Peyer's patch (tissue), 4 donors: ENCODE measurements around the gene JAML. TPM values are rescaled to one million over a fixed set of nuclear protein-coding genes. Genes with fewer than 3 reads are reported as not detected.
A peak's percentile ranks its signal among the peaks of the same experiment; 100 is the strongest.

Experiments used
- DNase-seq, 3 donors: peaks; one replicate each; pipeline ENCODE4 v3.0.0-alpha.2; 2017 to 2019
- H3K27ac ChIP-seq, 4 donors: fragments of 200-600 bp; sonication (generic); one replicate each; pipeline ENCODE4 v1.5.1; 2016 to 2019
- H3K27me3 ChIP-seq, 2 donors: fragments of 200-600 bp; sonication (generic); one replicate each; pipeline ENCODE4 v1.5.1; 2019
- H3K36me3 ChIP-seq, 3 donors: fragments of 200-600 bp; sonication (generic); one replicate each; pipeline ENCODE4 v1.5.1; 2016 to 2019
- H3K4me1 ChIP-seq, 4 donors: fragments of 200-600 bp; sonication (generic); one replicate each; pipeline ENCODE4 v1.5.1; 2016 to 2019
- H3K4me3 ChIP-seq, 4 donors: fragments of 200-600 bp; sonication (generic); 1 replicate in 3 of 4; 2 replicates in 1 of 4; pipeline ENCODE4 v1.5.1; 2016 to 2019; ENCODE audit warnings: mild to moderate bottlenecking in 1 of 4
- H3K9me3 ChIP-seq, 4 donors: fragments of 200-600 bp; sonication (generic); one replicate each; pipeline ENCODE4 v1.5.1; 2016 to 2019; ENCODE audit warnings: mild to moderate bottlenecking in 1 of 4
- POLR2A ChIP-seq, 2 donors: fragments of 450-650 bp; IDR thresholded peaks; one replicate each; pipeline ENCODE4 v1.5.1; 2017; ENCODE audit warnings: antibody characterized with exemption in 2 of 2, mild to moderate bottlenecking in 2 of 2, moderate library complexity in 2 of 2
- total RNA-seq, 4 donors: library from RNA; depleted of rRNA; stranded (reverse); fragments of >200 nt; gene quantifications; one replicate each; pipeline ENCODE4 v1.1.0, GENCODE V29; 2016
- TF ChIP-seq, protein P1 (sequence below), 6 experiments: fragments of 450-650 bp in 4 of 6; fragments of 200-600 bp in 2 of 6; sonication (generic) in 1 of 6; IDR thresholded peaks; one replicate each; pipeline ENCODE4 v1.5.1; 2017 to 2019; ENCODE audit warnings: antibody characterized with exemption in 6 of 6, mild to moderate bottlenecking in 3 of 6, moderate library complexity in 1 of 6

Gene JAML
- total RNA-seq, 4 donors from 2014 or later = 7.5 to 83.3 (median 14.4) TPM

DNA sequence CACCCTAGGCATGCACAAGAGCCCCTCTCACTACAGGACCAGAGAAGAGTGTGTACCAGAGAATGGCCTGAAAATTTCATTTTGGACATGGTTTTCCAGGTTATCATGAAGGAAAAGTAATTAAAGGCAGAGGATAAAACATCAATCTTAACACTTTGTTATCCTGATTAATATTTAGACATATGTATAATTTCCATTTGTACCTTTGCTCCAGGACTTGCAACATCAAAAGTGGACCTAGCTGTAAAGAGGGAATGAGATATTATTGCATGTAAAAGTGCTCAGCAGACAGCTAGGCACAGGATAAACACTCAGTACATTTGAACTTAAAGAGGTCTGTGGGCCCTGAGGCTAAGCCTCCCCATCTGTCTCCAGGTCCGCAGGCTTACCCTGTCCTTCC lies 70.2 kb downstream of the JAML start:
- peaks cover 0 to 31% of the 10 kb centered on the region in 2 donors for H3K27me3 ChIP-seq
- H3K9me3 ChIP-seq = no peaks in the 10 kb centered on the region
- no peak overlapping the region for H3K27ac ChIP-seq
- H3K36me3 ChIP-seq = no peaks in the 10 kb centered on the region
- TF ChIP-seq, protein P1, sequence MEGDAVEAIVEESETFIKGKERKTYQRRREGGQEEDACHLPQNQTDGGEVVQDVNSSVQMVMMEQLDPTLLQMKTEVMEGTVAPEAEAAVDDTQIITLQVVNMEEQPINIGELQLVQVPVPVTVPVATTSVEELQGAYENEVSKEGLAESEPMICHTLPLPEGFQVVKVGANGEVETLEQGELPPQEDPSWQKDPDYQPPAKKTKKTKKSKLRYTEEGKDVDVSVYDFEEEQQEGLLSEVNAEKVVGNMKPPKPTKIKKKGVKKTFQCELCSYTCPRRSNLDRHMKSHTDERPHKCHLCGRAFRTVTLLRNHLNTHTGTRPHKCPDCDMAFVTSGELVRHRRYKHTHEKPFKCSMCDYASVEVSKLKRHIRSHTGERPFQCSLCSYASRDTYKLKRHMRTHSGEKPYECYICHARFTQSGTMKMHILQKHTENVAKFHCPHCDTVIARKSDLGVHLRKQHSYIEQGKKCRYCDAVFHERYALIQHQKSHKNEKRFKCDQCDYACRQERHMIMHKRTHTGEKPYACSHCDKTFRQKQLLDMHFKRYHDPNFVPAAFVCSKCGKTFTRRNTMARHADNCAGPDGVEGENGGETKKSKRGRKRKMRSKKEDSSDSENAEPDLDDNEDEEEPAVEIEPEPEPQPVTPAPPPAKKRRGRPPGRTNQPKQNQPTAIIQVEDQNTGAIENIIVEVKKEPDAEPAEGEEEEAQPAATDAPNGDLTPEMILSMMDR (IDR thresholded peaks at IDR 0.05) = no peak
- no peak for TF ChIP-seq POLR2A (IDR thresholded peaks at IDR 0.05)
- no peak overlapping the region for H3K4me3 ChIP-seq
- no peak for DNase-seq
- peaks cover 0 to 24% (median 0%) of the 10 kb centered on the region in 4 donors for H3K4me1 ChIP-seq

DNA sequence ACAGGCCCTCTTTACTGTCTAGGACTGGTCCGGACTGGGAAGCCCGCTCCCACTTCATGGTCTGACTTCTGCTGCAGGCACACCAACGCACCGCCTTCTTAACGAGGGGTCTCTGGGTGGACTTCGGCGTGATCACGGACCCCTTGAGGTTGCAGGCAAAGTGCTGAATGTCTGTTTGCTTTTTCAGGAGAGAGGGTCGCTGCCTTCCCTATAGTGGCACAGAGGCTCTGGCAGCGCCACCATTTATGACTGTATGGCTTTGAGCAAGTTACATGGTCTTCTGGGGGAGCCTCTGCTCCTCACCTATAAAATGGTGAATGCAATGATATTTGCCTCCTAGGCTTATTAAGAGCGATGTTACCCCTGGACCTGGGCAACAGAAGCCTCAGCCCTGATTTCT lies 70.8 kb downstream of the JAML start:
- H3K4me3 ChIP-seq = no peak overlapping the region
- peaks cover 0 to 24% (median 0%) of the 10 kb centered on the region in 4 donors for H3K4me1 ChIP-seq
- DNase-seq = no peak
- TF ChIP-seq POLR2A (IDR thresholded peaks at IDR 0.05) = no peak
- TF ChIP-seq, protein P1 (IDR thresholded peaks at IDR 0.05) = no peak
- H3K27ac ChIP-seq = no peak overlapping the region
- no peaks in the 10 kb centered on the region for H3K36me3 ChIP-seq
- no peaks in the 10 kb centered on the region for H3K9me3 ChIP-seq
- peaks cover 0 to 31% of the 10 kb centered on the region in 2 donors for H3K27me3 ChIP-seq

DNA sequence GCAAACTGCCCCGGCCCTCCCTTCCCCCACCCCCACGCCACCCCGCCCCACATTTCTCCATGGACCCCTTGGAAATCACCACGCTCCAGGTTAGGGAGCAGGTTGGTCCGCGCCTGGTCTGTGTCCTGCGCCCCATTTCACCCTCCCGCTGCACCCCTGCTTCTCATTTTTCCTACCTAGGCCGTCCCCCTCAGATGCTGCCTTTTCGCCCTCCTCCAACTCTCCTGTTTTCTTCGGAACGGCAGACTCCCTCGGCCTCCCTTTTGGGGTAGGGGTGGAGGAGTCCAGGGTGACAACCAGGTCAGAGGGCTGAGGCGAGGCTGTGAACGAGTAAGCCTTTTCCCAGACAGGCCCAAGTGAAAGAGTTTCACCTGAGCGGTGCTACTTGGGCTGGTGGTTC lies 71.3 kb downstream of the JAML start:
- H3K27ac ChIP-seq = no peak overlapping the region
- peaks cover 0 to 24% (median 0%) of the 10 kb centered on the region in 4 donors for H3K4me1 ChIP-seq
- peaks cover 0 to 31% of the 10 kb centered on the region in 2 donors for H3K27me3 ChIP-seq
- peak overlapping the region in 2 of 4 donors; percentile 52 to 58 for H3K4me3 ChIP-seq
- H3K9me3 ChIP-seq = no peaks in the 10 kb centered on the region
- H3K36me3 ChIP-seq = no peaks in the 10 kb centered on the region
- no peak for DNase-seq
- TF ChIP-seq POLR2A (IDR thresholded peaks at IDR 0.05) = no peak
- TF ChIP-seq, protein P1 (IDR thresholded peaks at IDR 0.05) = no peak

DNA sequence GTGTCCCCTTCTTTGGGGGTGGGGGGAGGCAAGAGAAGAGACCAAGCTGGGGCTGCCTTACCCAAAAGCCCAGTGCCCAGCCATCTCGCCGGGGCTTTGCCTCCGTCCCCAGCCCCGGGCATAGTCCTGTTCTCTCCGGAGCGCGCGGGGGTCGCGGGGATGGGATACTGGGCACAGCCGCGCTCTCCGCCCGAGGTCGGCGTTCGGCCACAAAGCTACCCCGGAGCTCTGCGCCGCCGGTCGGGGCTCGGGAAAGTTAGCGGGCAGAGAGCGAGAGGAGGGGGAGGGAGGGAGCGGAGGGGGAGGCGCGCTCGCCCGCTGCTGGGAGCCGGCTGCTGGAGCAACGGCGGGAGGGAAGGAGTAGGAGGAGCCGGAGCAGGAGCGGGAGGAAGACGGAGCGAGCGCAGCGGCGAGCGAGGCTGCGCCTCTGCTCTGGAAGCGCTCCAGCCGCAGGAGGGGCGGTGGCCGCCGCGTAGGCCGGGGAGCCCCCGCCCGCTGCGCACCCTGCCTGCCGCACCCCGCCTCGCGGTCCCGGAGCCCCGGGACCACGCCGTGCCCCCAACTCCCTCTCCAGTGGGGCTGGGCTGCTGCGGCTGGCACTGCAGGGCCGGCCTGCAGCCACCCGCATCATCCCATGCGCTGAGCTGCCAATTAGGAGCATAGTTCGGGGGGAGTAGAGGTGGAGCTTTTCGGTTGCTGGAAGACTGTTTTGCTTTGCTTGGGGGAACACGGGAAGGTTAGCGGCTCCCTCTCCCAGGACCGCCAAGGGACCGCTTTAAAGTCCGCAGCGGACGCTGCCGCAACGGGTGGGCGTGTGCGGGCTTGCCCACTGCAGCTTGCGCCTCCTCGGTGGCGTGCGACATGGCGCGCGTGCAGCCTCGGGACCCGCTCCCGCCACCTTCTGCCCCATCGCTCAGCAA lies 72.0 kb downstream of the JAML start, which contains the start of gene SCN4B:
Gene SCN4B (minus strand): TSS at position 272 of the 920 bp plus-strand sequence. CDS start 150 bp downstream, at position 122.
- H3K9me3 ChIP-seq = no peaks in the 10 kb centered on the region
- DNase-seq = peak in 2 of 3 donors; percentile 55 to 68
- peak within 1 kb of the TSS; percentile 17 to 58 (median 46) for H3K4me3 ChIP-seq
- H3K4me1 ChIP-seq = peaks cover 0 to 24% (median 0%) of the 10 kb centered on the region in 4 donors
- no peak for TF ChIP-seq POLR2A (IDR thresholded peaks at IDR 0.05)
- TF ChIP-seq, protein P1 (IDR thresholded peaks at IDR 0.05) = no peak
- H3K27ac ChIP-seq = no peak within 1 kb of the TSS
- peaks cover 0 to 31% of the 10 kb centered on the region in 2 donors for H3K27me3 ChIP-seq
- H3K36me3 ChIP-seq = no peaks in the 10 kb centered on the region

DNA sequence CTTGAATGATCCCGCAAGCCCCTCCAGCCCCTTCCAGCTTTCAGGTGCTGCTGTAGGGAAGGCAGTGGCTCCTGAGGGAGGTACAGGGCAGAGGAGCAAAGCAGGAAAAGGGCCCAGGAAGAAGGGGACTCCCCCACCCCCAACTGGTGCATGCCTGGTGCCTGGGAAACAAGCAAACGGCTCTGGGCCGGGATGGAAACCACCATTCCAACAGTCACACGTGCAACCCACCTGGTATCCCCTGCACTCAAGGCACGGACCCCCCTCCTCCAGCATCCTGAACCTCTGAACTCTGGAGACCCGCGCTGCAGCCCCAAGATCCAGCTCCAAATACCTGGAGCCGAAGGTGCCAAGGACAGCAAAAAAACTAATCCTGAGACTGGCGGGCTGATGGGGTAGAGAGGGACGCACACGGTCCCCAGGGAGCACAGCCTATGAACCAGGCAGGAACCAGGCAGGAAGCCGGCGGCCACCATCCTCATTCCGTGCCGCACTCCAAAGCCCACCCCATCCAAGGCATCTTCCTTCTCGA lies 72.7 kb downstream of the JAML start:
- Histone ChIP-seq H3K4me1 (peaks cover 0 to 24% (median 0%) of the 10 kb centered on the region in 4 donors), H3K27me3 (peaks cover 0 to 31% of the 10 kb centered on the region in 2 donors), H3K36me3 (no peaks in the 10 kb centered on the region), H3K9me3 (no peaks in the 10 kb centered on the region), H3K4me3 (peak overlapping the region in 3 of 4 donors; percentile 39 to 58 (median 52)), H3K27ac (no peak overlapping the region)
- DNase-seq = no peak
- no peak for TF ChIP-seq POLR2A (IDR thresholded peaks at IDR 0.05)
- TF ChIP-seq, protein P1 (IDR thresholded peaks at IDR 0.05) = no peak
